SK-N-MC (cell line): ENCODE results near the gene INSL3.

Source experiments
- EZH2 ChIP-seq: fragments of 200-600 bp; sonication (generic); IDR thresholded peaks from one replicate; pipeline ENCODE4 v1.6.1; 2017; ENCODE audit warnings: antibody characterized with exemption
- POLR2AphosphoS5 ChIP-seq: IDR thresholded peaks from 2 replicates; pipeline ENCODE4 v1.6.1; 2012; ENCODE audit warnings: mild to moderate bottlenecking, low read depth, low read length, borderline replicate concordance

- no peak for TF ChIP-seq EZH2
- TF ChIP-seq POLR2AphosphoS5, result no peak
Observed at GRCh38 chr19:17868669-17869068, 47.4 kb upstream of the INSL3 start.
